22Rv1 (cell line): ENCODE measurements around the gene KMT2B.

Experiments used
- CTCF ChIP-seq: fragments of 450-650 bp; IDR thresholded peaks from 2 replicates; pipeline ENCODE4 v1.5.1; 2017; ENCODE audit warnings: mild to moderate bottlenecking
- ZFX ChIP-seq: fragments of 450-650 bp; IDR thresholded peaks from 2 replicates; pipeline ENCODE4 v1.6.1; 2017; ENCODE audit warnings: antibody characterized with exemption, borderline replicate concordance

- TF ChIP-seq CTCF (no peak), ZFX (no peak)
Observed at GRCh38 chr19:35738887-35739229, 21.1 kb downstream of the KMT2B start.
